ENCODE data around the gene TLR7. TPM values are rescaled to one million over a fixed set of nuclear protein-coding genes. Genes with fewer than 3 reads are reported as not detected.

TLR7 gene
- total and polyA plus RNA-seq, 10 of the 15 experiments (the other 5 are each of a cell fraction or from before 2014, with no cell fraction given), result 12.0 to 44.4 (median 22.6) TPM

DNA sequence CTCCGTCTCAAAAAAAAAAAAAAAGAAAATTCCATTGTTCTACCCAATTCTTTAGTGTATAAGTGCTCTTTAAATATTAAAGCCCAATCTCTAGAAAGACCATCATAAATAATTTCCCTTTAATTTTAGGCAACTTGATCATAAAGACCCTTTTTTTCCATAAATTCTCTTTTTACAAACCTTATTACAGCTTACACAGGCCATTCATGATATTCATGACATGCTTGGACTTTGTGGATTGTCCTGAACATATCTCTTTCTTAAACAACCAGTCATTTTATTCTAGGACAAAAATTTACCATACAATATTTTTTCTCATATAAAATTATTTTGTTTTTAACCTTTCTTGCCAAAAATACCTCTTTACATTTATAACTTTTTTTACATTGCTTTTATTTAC is 70.1 kb downstream of the TLR7 start:
- WGBS (ENCODE audit: insufficient coverage, insufficient replicate concordance, low lambda C conversion rate, missing lambda C conversion rate), result no CpG with 5 or more reads among the region's 1 CpG
- H3K4me1 ChIP-seq (ENCODE audit: control insufficient read depth, insufficient read depth, low read length), result no peaks in the 10 kb centered on the region
- no peaks in the 10 kb centered on the region for H3K27me3 ChIP-seq (replicated peaks in 1 of 2; ENCODE audit: control insufficient read depth in 2 of 2, insufficient read depth in 2 of 2, low read length in 1 of 2)
- ChIA-PET POLR2A (no interaction called here), RAD21 (ENCODE audit: unreplicated experiment) (no interaction called here), SMC1A (ENCODE audit: uncharacterized antibody, unreplicated experiment) (interaction anchor here (1.9 to 2.3 kb wide), 2 partner anchors 10 to 123 kb away, joined by 6 to 8 read pairs; no protein-coding TSS in a partner anchor), CTCF (interaction anchor here (0.6 to 2.3 kb wide), 2 partner anchors 10 to 31 kb away, joined by 3 to 15 read pairs; no protein-coding TSS in a partner anchor)
- H4K20me1 ChIP-seq (ENCODE audit: control insufficient read depth, insufficient read depth), result no peaks in the 10 kb centered on the region
- no peak overlapping the region for H3K27ac ChIP-seq (ENCODE audit: control insufficient read depth, insufficient read depth)
- no peak for ATAC-seq
- no peaks in the 10 kb centered on the region; the same call in 2 of the 3 replicates for H3K9me3 ChIP-seq (replicated peaks; ENCODE audit: control insufficient read depth, insufficient read depth, low read length)
- TF ChIP-seq RBBP5 (conservative IDR thresholded peaks at IDR 0.05) (no peak), NBN (IDR thresholded peaks at IDR 0.05) (no peak), KLF5 (IDR thresholded peaks at IDR 0.05; ENCODE audit: partially characterized antibody) (no peak), ZSCAN29 (IDR thresholded peaks at IDR 0.05) (no peak), STAT3 (IDR thresholded peaks at IDR 0.05; ENCODE audit: low read depth, low read length) (no peak), RUNX3 (IDR thresholded peaks at IDR 0.05; ENCODE audit: low read length) (no peak), BCL3 (IDR thresholded peaks at IDR 0.05; ENCODE audit: borderline replicate concordance, insufficient read depth, low read depth, low read length, poor library complexity, severe bottlenecking) (no peak), BMI1 (IDR thresholded peaks at IDR 0.05; ENCODE audit: borderline replicate concordance) (no peak), POLR2AphosphoS2 (IDR thresholded peaks at IDR 0.05; ENCODE audit: low read depth, low read length) (no peak), MEF2B (IDR thresholded peaks at IDR 0.05; ENCODE audit: partially characterized antibody, poor library complexity, severe bottlenecking) (no peak)
- TF ChIP-seq, protein P1, sequence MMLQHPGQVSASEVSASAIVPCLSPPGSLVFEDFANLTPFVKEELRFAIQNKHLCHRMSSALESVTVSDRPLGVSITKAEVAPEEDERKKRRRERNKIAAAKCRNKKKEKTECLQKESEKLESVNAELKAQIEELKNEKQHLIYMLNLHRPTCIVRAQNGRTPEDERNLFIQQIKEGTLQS (IDR thresholded peaks at IDR 0.05; ENCODE audit: borderline replicate concordance, extremely low read depth, low read depth, low read length), result no peak
- no peak overlapping the region for H3K9ac ChIP-seq (ENCODE audit: control insufficient read depth, insufficient read depth, low read length)
- FAIRE-seq, result no peak
- no peaks in the 10 kb centered on the region for H3K79me2 ChIP-seq (ENCODE audit: control insufficient read depth, insufficient read depth, low read length)
- BruUV-seq (replicated peaks), result no TSS peak
- no peak overlapping the region for H3K4me2 ChIP-seq (ENCODE audit: control insufficient read depth, insufficient read depth)
- DNase-seq (ENCODE audit: low read depth, low spot score), result no peak
- H3K36me3 ChIP-seq (ENCODE audit: control insufficient read depth in 2 of 2, insufficient read depth in 2 of 2, low read length in 1 of 2), result no peaks in the 10 kb centered on the region
- no peak overlapping the region for H2AFZ ChIP-seq (ENCODE audit: control insufficient read depth, low read depth, low read length)
- in situ Hi-C loops (cut with MboI), result no loop called here
- H3K4me3 ChIP-seq, result no peak overlapping the region
- intact Hi-C loops (cut with micrococcal nuclease; ENCODE audit: unreplicated experiment), result no loop called here

Other genes with a start within 250 kb of the TLR7 start
- 53.4 and 58.0 TPM in 2 replicates for gene PRPS2, start 75.7 kb upstream of the TLR7 start, total RNA-seq (2014; rRNA removed)
- 60.0 and 60.4 TPM in 2 replicates for gene PRPS2, start 75.7 kb upstream of the TLR7 start, total RNA-seq (2014; rRNA removed; fragmentation: Illumina TruSeq; extraction: Trizol)
- gene PRPS2, start 75.7 kb upstream of the TLR7 start, total RNA-seq (2021), result 72.6 and 74.4 TPM in 2 replicates
- 64.2 and 84.0 TPM in 2 replicates for gene PRPS2, start 75.7 kb upstream of the TLR7 start, polyA plus RNA-seq (2011; rRNA removed)
- gene PRPS2, start 75.7 kb upstream of the TLR7 start, polyA plus RNA-seq (2014; fragmentation: Illumina TruSeq; extraction: Trizol), result 50.9 and 60.6 TPM in 2 replicates
- 10 to 100 TPM; 44.1 to 56.3 TPM for gene PRPS2, start 75.7 kb upstream of the TLR7 start, polyA plus RNA-seq (2014; fragmentation: Nextera tagmentation; extraction: Ambion mirVana)
- 40.2 and 46.7 TPM in 2 replicates for gene PRPS2, start 75.7 kb upstream of the TLR7 start, polyA plus RNA-seq (2014; rRNA removed)
- 100 to 1,000 TPM in 1 of 2 experiments, 10 to 100 TPM in 1; 94.3 to 102 TPM for gene PRPS2, start 75.7 kb upstream of the TLR7 start, polyA plus RNA-seq (2016; fragmentation: Nextera tagmentation; extraction: Ambion mirVana)
- gene TLR8, start 39.5 kb downstream of the TLR7 start, total RNA-seq (2014; rRNA removed), result not detected in 2 replicates
- gene TLR8, start 39.5 kb downstream of the TLR7 start, total RNA-seq (2014; rRNA removed; fragmentation: Illumina TruSeq; extraction: Trizol), result not detected in 2 replicates
- not detected in 2 replicates for gene TLR8, start 39.5 kb downstream of the TLR7 start, total RNA-seq (2021)
- gene TLR8, start 39.5 kb downstream of the TLR7 start, polyA plus RNA-seq (2011; rRNA removed), result 0.04 TPM in 1 of 2 replicates, not detected in the other
- not detected in 2 replicates for gene TLR8, start 39.5 kb downstream of the TLR7 start, polyA plus RNA-seq (2014; fragmentation: Illumina TruSeq; extraction: Trizol)
- gene TLR8, start 39.5 kb downstream of the TLR7 start, polyA plus RNA-seq (2014; fragmentation: Nextera tagmentation; extraction: Ambion mirVana), result not detected
- gene TLR8, start 39.5 kb downstream of the TLR7 start, polyA plus RNA-seq (2014; rRNA removed), result 0.03 TPM in 1 of 2 replicates, not detected in the other
- not detected for gene TLR8, start 39.5 kb downstream of the TLR7 start, polyA plus RNA-seq (2016; fragmentation: Nextera tagmentation; extraction: Ambion mirVana)
- 20,095 and 20,513 TPM in 2 replicates for gene TMSB4X, start 108.0 kb downstream of the TLR7 start, total RNA-seq (2014; rRNA removed)
- gene TMSB4X, start 108.0 kb downstream of the TLR7 start, total RNA-seq (2014; rRNA removed; fragmentation: Illumina TruSeq; extraction: Trizol), result 14,081 and 14,526 TPM in 2 replicates
- gene TMSB4X, start 108.0 kb downstream of the TLR7 start, total RNA-seq (2021), result 15,676 and 15,778 TPM in 2 replicates
- 13,924 and 13,999 TPM in 2 replicates for gene TMSB4X, start 108.0 kb downstream of the TLR7 start, polyA plus RNA-seq (2011; rRNA removed)
- gene TMSB4X, start 108.0 kb downstream of the TLR7 start, polyA plus RNA-seq (2014; fragmentation: Illumina TruSeq; extraction: Trizol), result 22,521 and 25,739 TPM in 2 replicates
- over 10,000 TPM; 32,576 to 35,408 TPM for gene TMSB4X, start 108.0 kb downstream of the TLR7 start, polyA plus RNA-seq (2014; fragmentation: Nextera tagmentation; extraction: Ambion mirVana)
- 21,672 and 21,926 TPM in 2 replicates for gene TMSB4X, start 108.0 kb downstream of the TLR7 start, polyA plus RNA-seq (2014; rRNA removed)
- over 10,000 TPM; 35,271 to 37,234 TPM for gene TMSB4X, start 108.0 kb downstream of the TLR7 start, polyA plus RNA-seq (2016; fragmentation: Nextera tagmentation; extraction: Ambion mirVana)
- not detected in 2 replicates for gene FAM9C, start 177.5 kb downstream of the TLR7 start, total RNA-seq (2014; rRNA removed)
- gene FAM9C, start 177.5 kb downstream of the TLR7 start, total RNA-seq (2014; rRNA removed; fragmentation: Illumina TruSeq; extraction: Trizol), result not detected in 2 replicates
- gene FAM9C, start 177.5 kb downstream of the TLR7 start, total RNA-seq (2021), result not detected in 2 replicates
- 0.03 and 0.10 TPM in 2 replicates for gene FAM9C, start 177.5 kb downstream of the TLR7 start, polyA plus RNA-seq (2011; rRNA removed)
- 0.01 and 0.11 TPM in 2 replicates for gene FAM9C, start 177.5 kb downstream of the TLR7 start, polyA plus RNA-seq (2014; fragmentation: Illumina TruSeq; extraction: Trizol)
- not detected for gene FAM9C, start 177.5 kb downstream of the TLR7 start, polyA plus RNA-seq (2014; fragmentation: Nextera tagmentation; extraction: Ambion mirVana)
- gene FAM9C, start 177.5 kb downstream of the TLR7 start, polyA plus RNA-seq (2014; rRNA removed), result 0.04 TPM in 1 of 2 replicates, not detected in the other
- gene FAM9C, start 177.5 kb downstream of the TLR7 start, polyA plus RNA-seq (2016; fragmentation: Nextera tagmentation; extraction: Ambion mirVana), result not detected

Data from GM12878 (cell line).